Transverse colon (tissue), 4 donors: ENCODE data around the gene NPM3. TPM values are rescaled to one million over a fixed set of nuclear protein-coding genes. Genes with fewer than 3 reads are reported as not detected.
A peak's percentile ranks its signal among the peaks of the same experiment; 100 is the strongest.

Experiments
- DNase-seq: peaks from one replicate; pipeline ENCODE4 v3.0.0-alpha.2; 2019
- H3K27ac ChIP-seq, 4 donors: fragments of 200-600 bp; sonication (generic); 2 replicates each; pipeline ENCODE4 v1.5.1; 2016 to 2018; ENCODE audit warnings: inconsistent platforms in 4 of 4
- H3K27me3 ChIP-seq: fragments of 200-600 bp; sonication (generic); 2 replicates; pipeline ENCODE4 v1.5.1; 2017; ENCODE audit warnings: inconsistent platforms
- H3K36me3 ChIP-seq, 4 donors: fragments of 200-600 bp; sonication (generic); 2 replicates each; pipeline ENCODE4 v1.5.1; 2017 to 2019; ENCODE audit warnings: inconsistent platforms in 4 of 4
- H3K4me1 ChIP-seq, 4 donors: fragments of 200-600 bp; sonication (generic); 2 replicates each; pipeline ENCODE4 v1.5.1; 2017 to 2020; ENCODE audit warnings: inconsistent platforms in 4 of 4
- H3K4me3 ChIP-seq, 4 donors: fragments of 200-600 bp; sonication (generic); 1 replicate in 1 of 4; 2 replicates in 3 of 4; pipeline versions ENCODE4 v1.5.1 to v1.6.1; 2017 to 2019; ENCODE audit warnings: inconsistent platforms in 4 of 4
- H3K9me3 ChIP-seq, 2 donors: fragments of 200-600 bp; sonication (generic); 2 replicates each; pipeline ENCODE4 v1.5.1; 2017 to 2019; ENCODE audit warnings: inconsistent platforms in 2 of 2
- CTCF ChIP-seq, 5 experiments: fragments of 200-600 bp in 3 of 5; fragments of 450-650 bp in 2 of 5; sonication (generic) in 3 of 5; IDR thresholded peaks; 1 replicate in 2 of 5; 2 replicates in 3 of 5; pipeline ENCODE4 v1.5.1; 2016 to 2017; ENCODE audit warnings: antibody characterized with exemption in 5 of 5, inconsistent platforms in 3 of 5, mild to moderate bottlenecking in 2 of 5, moderate library complexity in 1 of 5
- EP300 ChIP-seq: sonication (generic); formaldehyde crosslinking; IDR thresholded peaks from one replicate; pipeline ENCODE4 v1.6.1; 2017; ENCODE audit warnings: antibody characterized with exemption, low read depth
- POLR2A ChIP-seq: fragments of 450-650 bp; IDR thresholded peaks from one replicate; pipeline ENCODE4 v1.6.1; 2016; ENCODE audit warnings: antibody characterized with exemption, mild to moderate bottlenecking, moderate library complexity
- POLR2AphosphoS5 ChIP-seq, 3 donors: sonication (generic); formaldehyde crosslinking; IDR thresholded peaks; one replicate each; pipeline ENCODE4 v1.6.1; 2016; ENCODE audit warnings: antibody characterized with exemption in 3 of 3
- WGBS, 2 donors: methylation state at CpG; one replicate each; pipeline ENCODE4 v1.1.5; 2018; ENCODE audit warnings: low coverage in 1 of 2; 5-methylcytosine and 5-hydroxymethylcytosine counted together
- in situ Hi-C, 4 donors: fragments of 200-750 bp; cut with MboI; loops; one replicate each; pipeline versions ENCODE4 v1.15.0 to v1.15.1; 2017; ENCODE audit warnings: low sequenced_read_pairs in 3 of 4, low pct_ligation_motif_present in 1 of 4, low pct_unique_long_range_greater_than_20kb in 1 of 4
- intact Hi-C: fragments of 100-400 bp; cut with DNase I; formaldehyde crosslinking; loops from one replicate; pipeline ENCODE4 v1.15.1; 2023; ENCODE audit warnings: low total_unique reads
- total RNA-seq, 4 donors: library from RNA; depleted of rRNA; stranded (reverse); fragments of >200 nt; gene quantifications; one replicate each; pipeline ENCODE4 v1.1.0, GENCODE V29; 2016

The NPM3 gene
- total RNA-seq, 4 donors from 2014 or later: 8.2 to 18.7 (median 12.7) TPM

GRCh38 chr10:101785801-101786200, 2.6 kb upstream of the NPM3 start:
- peaks cover 0 to 48% (median 22%) of the 10 kb centered on the region in 4 donors for H3K36me3 ChIP-seq
- WGBS, 2 donors: 88 to 100% methylated on average over 1 to 2 of the region's 2 CpGs

GRCh38 chr10:101784558-101784957, 1.3 kb upstream of the NPM3 start:
- Histone ChIP-seq H3K4me3 (no peak overlapping the region), H3K27ac (no peak overlapping the region), H3K27me3 (peaks cover 2% of the 10 kb centered on the region), H3K9me3 (no peaks in the 10 kb centered on the region), H3K4me1 (peaks cover 20 to 40% (median 29%) of the 10 kb centered on the region in 4 donors), H3K36me3 (peaks cover 0 to 44% (median 18%) of the 10 kb centered on the region in 4 donors)
- TF ChIP-seq POLR2AphosphoS5 (IDR thresholded peaks at IDR 0.05) (no peak), CTCF (IDR thresholded peaks at IDR 0.05) (no peak), EP300 (no peak), POLR2A (no peak)
- DNase-seq: no peak
- 83 to 91% methylated on average over 1 to 2 of the region's 2 CpGs for WGBS, 2 donors
- intact Hi-C loops (no loop called here), in situ Hi-C loops (loop anchor here in 3 of 4 donors (10.0 kb wide), 1 partner anchor 180 kb away; no protein-coding TSS in a partner anchor)

More at GRCh38 chr10:101785801-101786200, 2.6 kb upstream of the NPM3 start:
- Histone ChIP-seq H3K4me1 (peaks cover 12 to 29% (median 20%) of the 10 kb centered on the region in 4 donors), H3K4me3 (no peak overlapping the region), H3K27me3 (no peaks in the 10 kb centered on the region), H3K9me3 (no peaks in the 10 kb centered on the region), H3K27ac (no peak overlapping the region)
- TF ChIP-seq CTCF (IDR thresholded peaks at IDR 0.05) (no peak), POLR2AphosphoS5 (IDR thresholded peaks at IDR 0.05) (no peak), POLR2A (no peak), EP300 (no peak)
- in situ Hi-C loops: loop anchor here in 3 of 4 donors (10.0 kb wide), 1 partner anchor 181 kb away; no protein-coding TSS in a partner anchor
- DNase-seq: no peak
- intact Hi-C loops: no loop called here

GRCh38 chr10:101783736-101784118, 481 bp upstream of the NPM3 start:
- Histone ChIP-seq H3K27ac (peak overlapping the region; percentile 47 to 69 (median 52)), H3K27me3 (peaks cover 6% of the 10 kb centered on the region), H3K4me3 (peak overlapping the region in 3 of 4 donors; percentile 43 to 60 (median 58)), H3K9me3 (no peaks in the 10 kb centered on the region), H3K36me3 (peaks cover 0 to 35% (median 14%) of the 10 kb centered on the region in 4 donors), H3K4me1 (peaks cover 25 to 48% (median 37%) of the 10 kb centered on the region in 4 donors)
- in situ Hi-C loops (loop anchor here in 3 of 4 donors (10.0 kb wide), 1 partner anchor 179 kb away; no protein-coding TSS in a partner anchor), intact Hi-C loops (no loop called here)
- TF ChIP-seq CTCF (IDR thresholded peaks at IDR 0.05) (no peak), POLR2AphosphoS5 (IDR thresholded peaks at IDR 0.05) (no peak), EP300 (no peak), POLR2A (no peak)
- no peak for DNase-seq
- whole genome bisulfite sequencing, 2 donors: 49 to 55% methylated on average over 6 to 10 of the region's 10 CpGs

GRCh38 chr10:101781984-101782810, 1.0 kb downstream of the NPM3 start:
- Histone ChIP-seq H3K9me3 (no peaks in the 10 kb centered on the region), H3K4me1 (peaks cover 25 to 55% (median 42%) of the 10 kb centered on the region in 4 donors), H3K27me3 (peaks cover 18% of the 10 kb centered on the region), H3K27ac (peak overlapping the region in 1 of 4 donors; percentile 69), H3K36me3 (peaks cover 0 to 22% (median 9%) of the 10 kb centered on the region in 4 donors), H3K4me3 (peak overlapping the region in 3 of 4 donors; percentile 43 to 60 (median 58))
- no peak for DNase-seq
- 49% methylated on average over 17 of the region's 17 CpGs; no CpG with 5 or more reads in 1 of the 2 donors for WGBS, 2 donors
- intact Hi-C loops (no loop called here), in situ Hi-C loops (loop anchor here in 3 of 4 donors (10.0 kb wide), 1 partner anchor 177 kb away; no protein-coding TSS in a partner anchor)
- TF ChIP-seq EP300 (no peak), POLR2AphosphoS5 (IDR thresholded peaks at IDR 0.05) (no peak), CTCF (IDR thresholded peaks at IDR 0.05) (no peak), POLR2A (no peak)
